Neural progenitor cell (in vitro differentiated cells): ENCODE measurements around the gene HOXA10. TPM values are rescaled to one million over a fixed set of nuclear protein-coding genes. Genes with fewer than 3 reads are reported as not detected.
A peak's percentile ranks its signal among the peaks of the same experiment; 100 is the strongest.

ENCODE experiments used
- DNase-seq: peaks from one replicate; pipeline ENCODE4 v3.0.0-alpha.2; 2016; ENCODE audit warnings: low spot score
- H2AFZ ChIP-seq: fragments of 200-600 bp; sonication (generic); replicated peaks from 2 replicates; pipeline ENCODE4 v1.6.1; 2016; ENCODE audit warnings: antibody characterized with exemption
- H3F3A ChIP-seq: fragments of 200-600 bp; sonication (generic); 2 replicates; pipeline ENCODE4 v1.6.1; 2016; ENCODE audit warnings: antibody characterized with exemption, low read depth
- H3K27ac ChIP-seq: fragments of 200-600 bp; sonication (generic); 2 replicates; pipeline ENCODE4 v1.5.1; 2016; ENCODE audit warnings: mild to moderate bottlenecking
- H3K27me3 ChIP-seq: fragments of 200-600 bp; sonication (generic); 2 replicates; pipeline ENCODE4 v1.6.1; 2016; ENCODE audit warnings: mild to moderate bottlenecking, moderate library complexity
- H3K36me3 ChIP-seq: fragments of 200-600 bp; sonication (generic); 2 replicates; pipeline ENCODE4 v1.5.1; 2016
- H3K4me1 ChIP-seq: fragments of 200-600 bp; sonication (generic); 2 replicates; pipeline ENCODE4 v1.6.1; 2016; ENCODE audit warnings: mixed run types
- H3K4me2 ChIP-seq: fragments of 200-600 bp; sonication (generic); 2 replicates; pipeline ENCODE4 v1.6.1; 2016
- H3K4me3 ChIP-seq: fragments of 200-600 bp; sonication (generic); 2 replicates; pipeline ENCODE4 v1.5.1; 2016
- H3K79me2 ChIP-seq: fragments of 200-600 bp; sonication (generic); 2 replicates; pipeline ENCODE4 v1.6.1; 2016; ENCODE audit warnings: low read depth
- H3K9ac ChIP-seq: fragments of 200-600 bp; sonication (generic); 2 replicates; pipeline ENCODE4 v1.6.1; 2016
- H3K9me3 ChIP-seq: fragments of 200-600 bp; sonication (generic); 2 replicates; pipeline ENCODE4 v1.5.1; 2016; ENCODE audit warnings: low read depth
- H4K20me1 ChIP-seq: fragments of 200-600 bp; sonication (generic); 2 replicates; pipeline ENCODE4 v1.6.1; 2016; ENCODE audit warnings: low read depth
- H3K27ac Mint-ChIP-seq: 3 replicates; pipeline ENCODE4 v1.8.0; 2021; ENCODE audit warnings: mixed read lengths
- H3K27me3 Mint-ChIP-seq: 2 replicates; pipeline ENCODE4 v1.8.0; 2022; ENCODE audit warnings: low read depth, mild to moderate bottlenecking, inconsistent platforms, moderate library complexity, mixed read lengths; ENCODE audit not compliant: insufficient read depth
- H3K36me3 Mint-ChIP-seq: 3 replicates; pipeline ENCODE4 v1.8.0; 2021; ENCODE audit warnings: mixed read lengths
- H3K4me1 Mint-ChIP-seq: 3 replicates; pipeline ENCODE4 v1.8.0; 2021; ENCODE audit warnings: mixed read lengths
- H3K4me3 Mint-ChIP-seq: 3 replicates; pipeline ENCODE4 v1.8.0; 2021; ENCODE audit warnings: mild to moderate bottlenecking, moderate library complexity, mixed read lengths
- H3K9me3 Mint-ChIP-seq: 3 replicates; pipeline ENCODE4 v1.8.0; 2020; ENCODE audit warnings: mixed read lengths
- EZH2 ChIP-seq: fragments of 200-600 bp; sonication (generic); IDR thresholded peaks from 2 replicates; pipeline ENCODE4 v1.6.1; 2017; ENCODE audit warnings: antibody characterized with exemption, mild to moderate bottlenecking, moderate library complexity
- EZH2phosphoT487 ChIP-seq: fragments of 200-600 bp; sonication (generic); IDR thresholded peaks from 2 replicates; pipeline ENCODE4 v1.6.1; 2017; ENCODE audit warnings: antibody characterized with exemption
- total RNA-seq: library from RNA; depleted of rRNA; stranded (reverse); fragments of >200 nt; gene quantifications from 2 replicates; pipeline ENCODE4 v1.2.3, GENCODE V29; 2015; ENCODE audit warnings: low replicate concordance
- TF ChIP-seq, protein P1 (sequence below): fragments of 200-600 bp; sonication (generic); IDR thresholded peaks from 2 replicates; pipeline ENCODE4 v1.5.1; 2017; ENCODE audit warnings: antibody characterized with exemption, mild to moderate bottlenecking

The HOXA10 gene
- total RNA-seq, 1 donor from 2014 or later, result not detected

DNA sequence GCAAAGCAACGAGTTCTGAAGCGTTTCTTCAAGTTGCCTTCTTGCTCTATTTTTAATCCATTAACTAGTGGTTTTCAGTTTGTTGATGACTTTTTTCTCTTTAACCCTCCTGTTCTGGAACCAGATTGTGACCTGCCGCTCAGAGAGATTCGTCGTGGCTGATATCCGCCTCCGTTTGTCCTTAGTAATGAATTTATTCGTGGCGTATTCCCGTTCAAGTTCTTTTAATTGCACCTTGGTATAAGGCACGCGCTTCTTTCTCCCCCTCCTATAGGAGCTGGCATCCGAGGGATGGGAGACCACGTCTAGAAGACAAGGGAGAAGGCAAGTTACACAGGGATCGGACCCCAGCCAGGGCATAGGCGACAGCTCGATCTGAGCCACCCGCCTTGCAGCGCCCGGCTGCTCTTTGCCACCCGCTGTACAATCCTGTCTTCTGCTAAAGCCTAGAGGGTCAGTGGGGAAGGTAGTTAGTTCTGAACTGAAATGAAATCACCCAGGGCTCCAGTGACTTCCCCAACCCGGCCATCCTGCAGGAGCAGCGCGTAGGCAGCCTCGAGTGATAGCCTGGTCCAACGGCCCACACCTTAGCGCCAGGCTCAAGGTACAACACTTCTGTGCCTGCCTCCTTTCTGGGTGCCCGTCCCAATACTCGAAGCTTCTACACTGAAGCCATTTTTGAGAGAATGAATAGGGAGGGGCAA, 24.2 kb upstream of the HOXA10 start:
- Histone ChIP-seq H3K4me3 (no peak overlapping the region), H3K27ac (no peak overlapping the region), H4K20me1 (peaks cover 81% of the 10 kb centered on the region), H3F3A (peaks cover 16% of the 10 kb centered on the region), H2AFZ (no peak overlapping the region), H3K9me3 (no peaks in the 10 kb centered on the region), H3K79me2 (no peaks in the 10 kb centered on the region), H3K27me3 (peaks cover 100% of the 10 kb centered on the region), H3K36me3 (no peaks in the 10 kb centered on the region), H3K9ac (no peak overlapping the region), H3K4me2 (no peak overlapping the region), H3K4me1 (no peaks in the 10 kb centered on the region)
- peaks cover 6% of the 10 kb centered on the region for H3K9me3 Mint-ChIP-seq
- no peak overlapping the region for H3K4me3 Mint-ChIP-seq
- H3K27ac Mint-ChIP-seq, result no peak overlapping the region
- TF ChIP-seq EZH2phosphoT487 (peak; percentile 62), EZH2 (peak; percentile 98)
- TF ChIP-seq, protein P1, sequence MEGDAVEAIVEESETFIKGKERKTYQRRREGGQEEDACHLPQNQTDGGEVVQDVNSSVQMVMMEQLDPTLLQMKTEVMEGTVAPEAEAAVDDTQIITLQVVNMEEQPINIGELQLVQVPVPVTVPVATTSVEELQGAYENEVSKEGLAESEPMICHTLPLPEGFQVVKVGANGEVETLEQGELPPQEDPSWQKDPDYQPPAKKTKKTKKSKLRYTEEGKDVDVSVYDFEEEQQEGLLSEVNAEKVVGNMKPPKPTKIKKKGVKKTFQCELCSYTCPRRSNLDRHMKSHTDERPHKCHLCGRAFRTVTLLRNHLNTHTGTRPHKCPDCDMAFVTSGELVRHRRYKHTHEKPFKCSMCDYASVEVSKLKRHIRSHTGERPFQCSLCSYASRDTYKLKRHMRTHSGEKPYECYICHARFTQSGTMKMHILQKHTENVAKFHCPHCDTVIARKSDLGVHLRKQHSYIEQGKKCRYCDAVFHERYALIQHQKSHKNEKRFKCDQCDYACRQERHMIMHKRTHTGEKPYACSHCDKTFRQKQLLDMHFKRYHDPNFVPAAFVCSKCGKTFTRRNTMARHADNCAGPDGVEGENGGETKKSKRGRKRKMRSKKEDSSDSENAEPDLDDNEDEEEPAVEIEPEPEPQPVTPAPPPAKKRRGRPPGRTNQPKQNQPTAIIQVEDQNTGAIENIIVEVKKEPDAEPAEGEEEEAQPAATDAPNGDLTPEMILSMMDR, result no peak
- no peaks in the 10 kb centered on the region for H3K36me3 Mint-ChIP-seq
- peaks cover 87% of the 10 kb centered on the region for H3K27me3 Mint-ChIP-seq
- DNase-seq, result no peak
- H3K4me1 Mint-ChIP-seq, result peaks cover 9% of the 10 kb centered on the region

DNA sequence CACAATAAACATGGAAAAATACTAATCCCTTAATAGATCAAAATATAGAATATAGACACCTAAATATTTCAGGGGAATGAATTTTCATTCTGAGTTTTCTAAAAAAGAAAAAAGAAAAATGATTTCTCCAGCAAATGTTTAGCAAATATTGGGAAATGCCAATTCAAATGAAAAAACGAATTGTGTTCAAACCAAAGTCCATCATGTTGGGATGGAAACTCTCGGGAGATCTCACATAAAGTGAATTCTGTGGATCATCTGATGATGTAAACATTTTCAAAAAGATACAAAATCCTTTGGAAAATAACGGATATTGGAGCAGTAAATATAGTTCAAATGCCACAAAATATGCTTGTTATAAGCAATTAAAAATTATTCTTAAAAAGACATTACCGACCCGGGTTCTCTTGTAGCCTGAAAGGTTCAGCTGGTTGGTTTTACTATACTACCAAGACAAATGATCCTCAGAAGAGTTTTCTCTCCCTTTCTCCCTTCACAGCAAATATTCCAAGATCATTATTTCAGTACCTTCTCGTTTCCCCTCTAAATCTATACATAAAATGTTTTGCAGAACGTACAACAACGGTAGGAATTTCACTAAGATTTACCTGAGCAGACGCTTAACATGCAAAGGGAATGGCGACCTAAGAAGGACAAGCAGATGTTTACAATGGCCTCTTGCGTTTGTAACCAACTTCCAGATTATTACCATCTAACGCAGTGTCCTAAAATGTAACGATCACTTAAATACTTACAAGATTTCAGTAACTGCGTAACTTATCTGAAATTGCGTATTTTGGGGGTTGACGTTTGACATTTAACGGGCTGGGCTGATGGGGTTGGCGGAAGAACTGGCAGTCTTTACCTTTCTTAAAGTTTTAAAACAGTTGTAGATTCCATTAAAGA, 23.3 kb upstream of the HOXA10 start:
- Histone ChIP-seq H3K27me3 (peaks cover 100% of the 10 kb centered on the region), H3K4me3 (no peak overlapping the region), H4K20me1 (peaks cover 80% of the 10 kb centered on the region), H3K79me2 (no peaks in the 10 kb centered on the region), H2AFZ (no peak overlapping the region), H3F3A (peaks cover 16% of the 10 kb centered on the region), H3K9me3 (no peaks in the 10 kb centered on the region), H3K36me3 (no peaks in the 10 kb centered on the region), H3K4me2 (no peak overlapping the region), H3K4me1 (no peaks in the 10 kb centered on the region), H3K27ac (no peak overlapping the region), H3K9ac (no peak overlapping the region)
- Mint-ChIP-seq H3K4me3 (no peak overlapping the region), H3K36me3 (no peaks in the 10 kb centered on the region), H3K9me3 (peaks cover 6% of the 10 kb centered on the region), H3K27me3 (peaks cover 85% of the 10 kb centered on the region), H3K4me1 (peaks cover 9% of the 10 kb centered on the region), H3K27ac (no peak overlapping the region)
- no peak for DNase-seq
- TF ChIP-seq, protein P1, result no peak
- peak; percentile 60 for TF ChIP-seq EZH2phosphoT487
- TF ChIP-seq EZH2, result peak; percentile 76

DNA sequence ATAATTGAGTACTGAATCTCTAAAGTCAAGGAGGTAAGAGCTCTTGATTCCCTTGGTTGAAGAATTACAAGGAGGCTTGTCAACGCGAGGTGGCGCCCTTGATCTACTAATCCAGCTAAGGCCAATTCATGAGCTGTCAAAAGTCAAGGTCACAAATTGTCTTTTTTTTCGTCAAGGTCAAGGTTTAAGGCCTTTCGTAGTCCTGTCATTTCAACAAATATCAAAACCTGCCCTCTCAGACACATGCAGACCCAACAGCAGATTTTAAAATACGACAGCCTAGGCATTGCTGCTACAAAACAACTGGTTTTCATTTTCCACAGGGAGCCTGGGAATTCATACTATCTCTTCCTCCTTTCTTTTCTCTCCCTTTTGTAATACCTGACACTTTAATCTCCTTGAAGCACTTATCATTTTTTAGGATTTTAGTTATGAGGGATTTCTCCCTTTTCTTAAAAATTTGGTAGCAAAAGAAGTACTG, 22.2 kb upstream of the HOXA10 start:
- Histone ChIP-seq H3K27me3 (peaks cover 100% of the 10 kb centered on the region), H3K4me1 (no peaks in the 10 kb centered on the region), H3K36me3 (no peaks in the 10 kb centered on the region), H3K27ac (no peak overlapping the region), H3K4me2 (no peak overlapping the region), H3K79me2 (no peaks in the 10 kb centered on the region), H3K4me3 (no peak overlapping the region), H4K20me1 (peaks cover 80% of the 10 kb centered on the region), H3K9me3 (no peaks in the 10 kb centered on the region), H3K9ac (no peak overlapping the region), H2AFZ (no peak overlapping the region), H3F3A (peaks cover 16% of the 10 kb centered on the region)
- H3K36me3 Mint-ChIP-seq, result no peaks in the 10 kb centered on the region
- peak; percentile 84 for DNase-seq
- no peak overlapping the region for H3K4me3 Mint-ChIP-seq
- peaks cover 85% of the 10 kb centered on the region for H3K27me3 Mint-ChIP-seq
- TF ChIP-seq EZH2phosphoT487, result no peak
- TF ChIP-seq, protein P1, result peak; percentile 90
- peak; percentile 21 for TF ChIP-seq EZH2
- H3K4me1 Mint-ChIP-seq, result peaks cover 9% of the 10 kb centered on the region
- no peak overlapping the region for H3K27ac Mint-ChIP-seq
- peaks cover 3% of the 10 kb centered on the region for H3K9me3 Mint-ChIP-seq
